Uterus (tissue), 2 donors: ENCODE data around the gene PROK2.

Experiments used
- CTCF ChIP-seq, 4 experiments: fragments of 200-600 bp in 2 of 4; fragments of 450-650 bp in 2 of 4; sonication (generic) in 2 of 4; IDR thresholded peaks; one replicate each; pipeline ENCODE4 v1.5.1; 2016 to 2019; ENCODE audit warnings: antibody characterized with exemption in 4 of 4, mild to moderate bottlenecking in 2 of 4, moderate library complexity in 1 of 4
- POLR2A ChIP-seq, 2 donors: fragments of 450-650 bp; IDR thresholded peaks; one replicate each; pipeline ENCODE4 v1.6.1; 2016; ENCODE audit warnings: antibody characterized with exemption in 2 of 2, mild to moderate bottlenecking in 1 of 2, moderate library complexity in 1 of 2

GRCh38 chr3:71763426-71763825, 21.5 kb downstream of the PROK2 start:
- TF ChIP-seq CTCF (IDR thresholded peaks at IDR 0.05) (no peak), POLR2A (IDR thresholded peaks at IDR 0.05) (no peak)
